ENCODE measurements around the gene KCNH5.

DNA sequence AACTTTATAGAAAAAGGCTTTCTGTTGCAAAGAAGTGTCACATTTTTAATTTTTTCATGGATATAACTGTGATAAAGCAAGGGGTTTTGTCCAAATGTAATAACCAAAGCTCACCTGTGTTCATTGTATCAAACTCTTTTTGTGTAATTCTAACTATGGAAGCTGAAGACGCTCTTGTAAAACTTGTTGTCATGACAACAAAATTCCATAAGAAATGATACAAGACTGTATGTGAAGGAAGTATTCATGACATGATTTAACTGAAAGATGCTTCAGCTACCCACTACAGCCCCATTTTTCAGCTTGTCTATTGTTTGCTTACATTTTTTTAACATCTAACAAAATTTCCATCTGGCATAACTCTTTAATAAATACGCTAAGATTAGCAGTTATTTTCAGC, 360.9 kb downstream of the KCNH5 start:
- TF ChIP-seq POLR2A (IDR thresholded peaks at IDR 0.05; ENCODE audit: low read depth) = no peak
- no peak for TF ChIP-seq EP300 (IDR thresholded peaks at IDR 0.05)
